BLaER1 treated with 17β-estradiol and CSF1 and Interleukin-3, amounts not matched to agents 10 nM and 100 nM (cell line): ENCODE results near the gene UGGT1.

Source experiments
- H3K27ac ChIP-seq, 11 experiments: shearing (Covaris generic); formaldehyde crosslinking; 2 replicates each; pipeline ENCODE4 v1.8.1; 2022
- H3K27me3 ChIP-seq, 11 experiments: shearing (Covaris generic); formaldehyde crosslinking; 2 replicates each; pipeline ENCODE4 v1.8.1; 2022
- H3K36me3 ChIP-seq, 11 experiments: shearing (Covaris generic); formaldehyde crosslinking; 2 replicates each; pipeline ENCODE4 v1.8.1; 2022
- H3K4me1 ChIP-seq, 10 experiments: shearing (Covaris generic); formaldehyde crosslinking; 2 replicates each; pipeline ENCODE4 v1.8.1; 2022
- H3K4me2 ChIP-seq, 11 experiments: shearing (Covaris generic); formaldehyde crosslinking; 2 replicates each; pipeline ENCODE4 v1.8.1; 2022
- H3K4me3 ChIP-seq, 10 experiments: shearing (Covaris generic); formaldehyde crosslinking; 2 replicates each; pipeline ENCODE4 v1.8.1; 2022
- H3K9ac ChIP-seq, 11 experiments: shearing (Covaris generic); formaldehyde crosslinking; 2 replicates each; pipeline ENCODE4 v1.8.1; 2022
- H3K9me3 ChIP-seq, 11 experiments: shearing (Covaris generic); formaldehyde crosslinking; replicated peaks in 1 of 11; 2 replicates each; pipeline ENCODE4 v1.8.1; 2022
- H4K20me1 ChIP-seq, 11 experiments: shearing (Covaris generic); formaldehyde crosslinking; 2 replicates each; pipeline ENCODE4 v1.8.1; 2022
- Cebpa-rat ChIP-seq, 11 experiments: shearing (Covaris generic); IDR thresholded peaks; 2 replicates each; pipeline ENCODE4 v1.8.1; 2022

The UGGT1 gene

GRCh38 chr2:128095201-128095600, 4.2 kb downstream of the UGGT1 start:
- Histone ChIP-seq H3K4me3 (no peak overlapping the region), H3K27me3 (no peaks in the 10 kb centered on the region)

DNA sequence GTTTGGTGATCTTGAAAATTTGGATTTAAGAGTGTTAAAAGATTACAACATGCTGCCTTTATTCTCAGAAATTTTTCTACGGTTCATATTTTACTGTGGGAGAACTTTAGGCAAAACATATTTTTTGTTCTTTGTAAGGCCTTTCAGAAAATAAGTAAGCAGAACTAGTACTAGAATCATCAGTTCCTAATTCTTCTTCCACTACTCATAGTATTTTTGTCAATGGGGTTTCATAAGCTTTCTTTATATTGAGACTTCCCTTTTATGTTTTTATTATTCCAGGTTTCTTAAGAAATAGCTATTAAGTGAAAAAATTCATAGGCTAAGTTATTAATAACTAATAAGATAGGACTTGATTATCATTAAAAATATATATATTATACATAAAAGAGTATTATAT, 12.4 kb downstream of the UGGT1 start:
- no peak for TF ChIP-seq Cebpa-rat (IDR thresholded peaks at IDR 0.05)
- Histone ChIP-seq H3K4me1 (peaks cover 0 to 33% (median 6%) of the 10 kb centered on the region in 10 experiments; a peak in 11 of 20 replicates), H3K9me3 (no peaks in the 10 kb centered on the region), H3K27ac (peak overlapping the region in 5 of 11 experiments; percentile 17 to 47 (median 26); a peak in 6 of 22 replicates), H3K4me3 (no peak overlapping the region), H3K9ac (peak overlapping the region in 1 of 11 experiments; percentile 64; a peak in 2 of 22 replicates), H3K27me3 (no peaks in the 10 kb centered on the region), H4K20me1 (peaks cover 0 to 51% (median 16%) of the 10 kb centered on the region in 11 experiments; a peak in 17 of 22 replicates), H3K36me3 (peaks cover 57 to 100% (median 83%) of the 10 kb centered on the region in 11 experiments), H3K4me2 (peak overlapping the region in 3 of 11 experiments; percentile 16 to 80 (median 55); a peak in 4 of 22 replicates)

More at GRCh38 chr2:128095201-128095600, 4.2 kb downstream of the UGGT1 start:
- Histone ChIP-seq H3K36me3 (peaks cover 39 to 65% (median 56%) of the 10 kb centered on the region in 11 experiments), H3K9ac (no peak overlapping the region; a peak in 1 of 22 replicates), H4K20me1 (peaks cover 24 to 72% (median 55%) of the 10 kb centered on the region in 11 experiments; a peak in 21 of 22 replicates), H3K9me3 (no peaks in the 10 kb centered on the region), H3K4me1 (peaks cover 30 to 42% (median 32%) of the 10 kb centered on the region in 10 experiments), H3K27ac (no peak overlapping the region), H3K4me2 (peak overlapping the region; percentile 32 to 95 (median 55); a peak in 20 of 22 replicates)
- TF ChIP-seq Cebpa-rat (IDR thresholded peaks at IDR 0.05) = no peak

- Histone ChIP-seq H3K27ac (no peak overlapping the region), H3K9me3 (no peaks in the 10 kb centered on the region), H3K36me3 (peaks cover 57 to 100% (median 83%) of the 10 kb centered on the region in 11 experiments), H3K27me3 (no peaks in the 10 kb centered on the region), H3K4me1 (peaks cover 0 to 33% (median 6%) of the 10 kb centered on the region in 10 experiments; a peak in 11 of 20 replicates), H3K9ac (no peak overlapping the region), H4K20me1 (peaks cover 0 to 46% (median 15%) of the 10 kb centered on the region in 11 experiments; a peak in 16 of 22 replicates), H3K4me2 (peak overlapping the region in 3 of 11 experiments; percentile 37 to 60 (median 59); a peak in 4 of 22 replicates), H3K4me3 (no peak overlapping the region)
- no peak for TF ChIP-seq Cebpa-rat (IDR thresholded peaks at IDR 0.05)
These were observed 14.1 kb downstream of the UGGT1 start for GRCh38 chr2:128105072-128105471.

GRCh38 chr2:128108166-128108565, 17.2 kb downstream of the UGGT1 start:
- no peak overlapping the region for H3K4me2 ChIP-seq
- TF ChIP-seq Cebpa-rat (IDR thresholded peaks at IDR 0.05) = no peak
- H3K36me3 ChIP-seq = peaks cover 60 to 90% (median 84%) of the 10 kb centered on the region in 11 experiments
- no peak overlapping the region for H3K9ac ChIP-seq
- no peaks in the 10 kb centered on the region for H3K9me3 ChIP-seq
- peaks cover 0 to 23% (median 6%) of the 10 kb centered on the region in 10 experiments; a peak in 11 of 20 replicates for H3K4me1 ChIP-seq
- no peaks in the 10 kb centered on the region for H3K27me3 ChIP-seq
- H4K20me1 ChIP-seq = peaks cover 0 to 26% (median 13%) of the 10 kb centered on the region in 11 experiments; a peak in 14 of 22 replicates
- no peak overlapping the region for H3K4me3 ChIP-seq
- no peak overlapping the region for H3K27ac ChIP-seq

GRCh38 chr2:128109243-128109642, 18.2 kb downstream of the UGGT1 start:
- no peak overlapping the region for H3K27ac ChIP-seq
- no peak overlapping the region for H3K4me3 ChIP-seq
- no peak overlapping the region for H3K4me2 ChIP-seq
- H3K9ac ChIP-seq = no peak overlapping the region
- peaks cover 0 to 18% (median 11%) of the 10 kb centered on the region in 11 experiments; a peak in 11 of 22 replicates for H4K20me1 ChIP-seq
- no peaks in the 10 kb centered on the region for H3K9me3 ChIP-seq
- peaks cover 67 to 92% (median 86%) of the 10 kb centered on the region in 11 experiments for H3K36me3 ChIP-seq
- H3K4me1 ChIP-seq = peaks cover 0 to 16% (median 6%) of the 10 kb centered on the region in 10 experiments; a peak in 11 of 20 replicates
- TF ChIP-seq Cebpa-rat (IDR thresholded peaks at IDR 0.05) = no peak
- H3K27me3 ChIP-seq = no peaks in the 10 kb centered on the region

GRCh38 chr2:128115921-128116623, 25.1 kb downstream of the UGGT1 start:
- Histone ChIP-seq H3K27me3 (no peaks in the 10 kb centered on the region), H3K36me3 (peaks cover 81 to 92% (median 89%) of the 10 kb centered on the region in 11 experiments), H3K4me1 (no peaks in the 10 kb centered on the region), H3K9me3 (no peaks in the 10 kb centered on the region), H4K20me1 (peaks cover 0 to 2% (median 0%) of the 10 kb centered on the region in 11 experiments; a peak in 1 of 22 replicates), H3K4me2 (no peak overlapping the region), H3K9ac (no peak overlapping the region), H3K4me3 (no peak overlapping the region), H3K27ac (no peak overlapping the region)
- no peak for TF ChIP-seq Cebpa-rat (IDR thresholded peaks at IDR 0.05)

- TF ChIP-seq Cebpa-rat (IDR thresholded peaks at IDR 0.05) = no peak
- Histone ChIP-seq H3K36me3 (peaks cover 97 to 100% (median 100%) of the 10 kb centered on the region in 11 experiments), H3K27ac (no peak overlapping the region), H3K9ac (no peak overlapping the region), H4K20me1 (peaks cover 0 to 18% (median 0%) of the 10 kb centered on the region in 11 experiments; a peak in 5 of 22 replicates), H3K9me3 (no peaks in the 10 kb centered on the region), H3K4me1 (no peaks in the 10 kb centered on the region), H3K4me2 (no peak overlapping the region), H3K4me3 (no peak overlapping the region), H3K27me3 (no peaks in the 10 kb centered on the region)
These were observed 43.6 kb downstream of the UGGT1 start for GRCh38 chr2:128134573-128134972.

- H3K4me2 ChIP-seq = no peak overlapping the region
- H4K20me1 ChIP-seq = peaks cover 0 to 18% (median 0%) of the 10 kb centered on the region in 11 experiments; a peak in 5 of 22 replicates
- H3K4me3 ChIP-seq = no peak overlapping the region
- TF ChIP-seq Cebpa-rat (IDR thresholded peaks at IDR 0.05) = no peak
- no peaks in the 10 kb centered on the region for H3K27me3 ChIP-seq
- H3K9me3 ChIP-seq = no peaks in the 10 kb centered on the region
- no peak overlapping the region for H3K9ac ChIP-seq
- H3K27ac ChIP-seq = no peak overlapping the region
- no peaks in the 10 kb centered on the region for H3K4me1 ChIP-seq
- H3K36me3 ChIP-seq = peaks cover 97 to 100% (median 100%) of the 10 kb centered on the region in 11 experiments
These were observed 46.2 kb downstream of the UGGT1 start for GRCh38 chr2:128137094-128137616.

DNA sequence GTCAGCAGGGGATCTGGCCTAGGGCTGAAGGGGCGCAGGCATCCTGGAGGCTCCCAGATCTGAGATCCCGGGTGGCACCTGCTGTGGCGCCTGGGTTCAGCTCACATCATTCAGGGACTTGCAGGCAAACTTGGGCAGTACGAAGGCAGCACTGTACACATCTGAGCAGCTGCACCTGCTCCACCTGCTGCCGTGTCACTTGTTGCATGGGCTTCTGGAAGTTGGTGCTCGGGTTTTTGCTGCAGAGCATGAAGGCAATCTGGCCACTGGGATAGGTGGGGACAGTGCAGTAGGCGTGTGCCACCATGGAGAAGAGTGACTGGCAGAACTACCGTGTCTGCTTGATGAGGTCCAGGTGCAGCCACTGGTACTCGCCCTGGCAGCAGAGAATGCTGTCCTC, 48.6 kb downstream of the UGGT1 start:
- H3K4me2 ChIP-seq = no peak overlapping the region
- H3K9me3 ChIP-seq = no peaks in the 10 kb centered on the region
- H3K27me3 ChIP-seq = no peaks in the 10 kb centered on the region
- H4K20me1 ChIP-seq = peaks cover 0 to 18% (median 0%) of the 10 kb centered on the region in 11 experiments; a peak in 5 of 22 replicates
- no peaks in the 10 kb centered on the region for H3K4me1 ChIP-seq
- no peak overlapping the region for H3K9ac ChIP-seq
- H3K4me3 ChIP-seq = no peak overlapping the region
- H3K36me3 ChIP-seq = peaks cover 92 to 100% (median 99%) of the 10 kb centered on the region in 11 experiments
- no peak overlapping the region for H3K27ac ChIP-seq
- TF ChIP-seq Cebpa-rat (IDR thresholded peaks at IDR 0.05) = no peak
